ENCODE measurements around the gene GRAMD4. TPM values are rescaled to one million over a fixed set of nuclear protein-coding genes. Genes with fewer than 3 reads are reported as not detected.

Gene GRAMD4
- total RNA-seq, 4 donors from 2014 or later, result 19.1 to 25.4 (median 19.5) TPM

GRCh38 chr22:46693634-46694415 lies 73.6 kb downstream of the GRAMD4 start:
- DNase-seq (ENCODE audit: low spot score) (no peak), ATAC-seq (ENCODE audit: low FRiP score) (no peak)
- no peak for TF ChIP-seq CTCF (IDR thresholded peaks at IDR 0.05)

- DNase-seq (ENCODE audit: low spot score) (no peak), ATAC-seq (ENCODE audit: low FRiP score) (no peak)
- no peak for TF ChIP-seq CTCF (IDR thresholded peaks at IDR 0.05)
Measured at GRCh38 chr22:46694416-46695170, 74.4 kb downstream of the GRAMD4 start.

GRCh38 chr22:46695346-46696228 lies 75.4 kb downstream of the GRAMD4 start:
- ATAC-seq (ENCODE audit: low FRiP score) (no peak), DNase-seq (ENCODE audit: low spot score) (no peak)
- TF ChIP-seq CTCF (IDR thresholded peaks at IDR 0.05), result no peak

- ATAC-seq (ENCODE audit: low FRiP score) (no peak), DNase-seq (ENCODE audit: low spot score) (no peak)
- no peak for TF ChIP-seq CTCF (IDR thresholded peaks at IDR 0.05)
Measured at GRCh38 chr22:46696229-46696518, 76.0 kb downstream of the GRAMD4 start.

- TF ChIP-seq CTCF (IDR thresholded peaks at IDR 0.05), result no peak
- no peak for DNase-seq (ENCODE audit: low spot score)
- ATAC-seq (ENCODE audit: low FRiP score), result no peak
Measured at GRCh38 chr22:46696614-46697013, 76.4 kb downstream of the GRAMD4 start.

- ATAC-seq (ENCODE audit: low FRiP score) (no peak), DNase-seq (ENCODE audit: low spot score) (no peak)
- no peak for TF ChIP-seq CTCF (IDR thresholded peaks at IDR 0.05)
Measured at GRCh38 chr22:46697811-46698515, 77.8 kb downstream of the GRAMD4 start.
